ENCODE results near the gene PIGK.
"Not testable (repeated sequence)": the region's sequence is repeated elsewhere in the genome, so short reads cannot be mapped to it uniquely, and the experiment has no call there.

PIGK gene

DNA sequence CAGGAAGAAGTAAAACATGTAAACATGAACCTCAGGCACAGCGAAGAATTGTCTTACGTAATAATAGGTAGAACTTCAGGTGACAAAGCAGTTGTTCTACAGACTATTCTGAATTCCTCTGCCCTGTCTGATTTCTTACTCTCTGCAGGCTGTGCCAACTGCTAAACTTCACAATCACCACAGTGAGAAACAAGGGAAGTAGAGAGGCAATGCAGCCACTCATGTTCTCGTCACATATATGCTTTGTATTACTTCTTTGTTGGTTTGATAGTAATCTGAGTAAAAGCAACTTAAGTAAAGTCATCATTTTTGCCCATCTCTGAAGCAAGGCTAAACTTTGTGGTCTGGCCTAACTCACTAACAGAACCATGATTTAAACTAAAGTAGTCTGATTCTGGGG is 21.9 kb downstream of the PIGK start:
- no peaks in the 10 kb centered on the region for H3K36me3 ChIP-seq (ENCODE audit: insufficient read depth, low read length)
- no peak overlapping the region for H3K27ac ChIP-seq (ENCODE audit: low read depth, low read length, poor library complexity, severe bottlenecking)
- no peaks in the 10 kb centered on the region for H4K20me1 ChIP-seq (ENCODE audit: insufficient read depth, low read length)
- no peaks in the 10 kb centered on the region for H3K9me3 ChIP-seq (ENCODE audit: low read length)
- no peak overlapping the region for H3K9ac ChIP-seq (ENCODE audit: low read length)
- H3K27me3 ChIP-seq (ENCODE audit: insufficient read depth, low read length) = no peaks in the 10 kb centered on the region
- H3K4me1 ChIP-seq (ENCODE audit: insufficient read depth, low read length, severe bottlenecking) = no peaks in the 10 kb centered on the region
- no peaks in the 10 kb centered on the region for H3K79me2 ChIP-seq (ENCODE audit: insufficient read depth, low read length)
- no peak overlapping the region for H2AFZ ChIP-seq (ENCODE audit: low read length)
- H3K4me2 ChIP-seq (ENCODE audit: low read length) = no peak overlapping the region
- no peaks in the 10 kb centered on the region for H3K9me2 ChIP-seq (ENCODE audit: low read depth, low read length)
- H3K4me3 ChIP-seq (ENCODE audit: low read depth, low read length, poor library complexity, severe bottlenecking) = no peak overlapping the region
- no peak for TF ChIP-seq EZH2 (IDR thresholded peaks at IDR 0.05; ENCODE audit: borderline replicate concordance, low read length)
- TF ChIP-seq, protein P1, sequence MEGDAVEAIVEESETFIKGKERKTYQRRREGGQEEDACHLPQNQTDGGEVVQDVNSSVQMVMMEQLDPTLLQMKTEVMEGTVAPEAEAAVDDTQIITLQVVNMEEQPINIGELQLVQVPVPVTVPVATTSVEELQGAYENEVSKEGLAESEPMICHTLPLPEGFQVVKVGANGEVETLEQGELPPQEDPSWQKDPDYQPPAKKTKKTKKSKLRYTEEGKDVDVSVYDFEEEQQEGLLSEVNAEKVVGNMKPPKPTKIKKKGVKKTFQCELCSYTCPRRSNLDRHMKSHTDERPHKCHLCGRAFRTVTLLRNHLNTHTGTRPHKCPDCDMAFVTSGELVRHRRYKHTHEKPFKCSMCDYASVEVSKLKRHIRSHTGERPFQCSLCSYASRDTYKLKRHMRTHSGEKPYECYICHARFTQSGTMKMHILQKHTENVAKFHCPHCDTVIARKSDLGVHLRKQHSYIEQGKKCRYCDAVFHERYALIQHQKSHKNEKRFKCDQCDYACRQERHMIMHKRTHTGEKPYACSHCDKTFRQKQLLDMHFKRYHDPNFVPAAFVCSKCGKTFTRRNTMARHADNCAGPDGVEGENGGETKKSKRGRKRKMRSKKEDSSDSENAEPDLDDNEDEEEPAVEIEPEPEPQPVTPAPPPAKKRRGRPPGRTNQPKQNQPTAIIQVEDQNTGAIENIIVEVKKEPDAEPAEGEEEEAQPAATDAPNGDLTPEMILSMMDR (IDR thresholded peaks at IDR 0.05; ENCODE audit: low read length) = no peak
- no peaks in the 10 kb centered on the region for H3F3A ChIP-seq (ENCODE audit: insufficient read depth, low read length)

- Histone ChIP-seq H4K20me1 (ENCODE audit: insufficient read depth, low read length) (no peaks in the 10 kb centered on the region), H3K79me2 (ENCODE audit: insufficient read depth, low read length) (no peaks in the 10 kb centered on the region), H3K9ac (ENCODE audit: low read length) (no peak overlapping the region), H3K36me3 (ENCODE audit: insufficient read depth, low read length) (no peaks in the 10 kb centered on the region), H3K4me1 (ENCODE audit: insufficient read depth, low read length, severe bottlenecking) (no peaks in the 10 kb centered on the region), H3K9me2 (ENCODE audit: low read depth, low read length) (no peaks in the 10 kb centered on the region), H3F3A (ENCODE audit: insufficient read depth, low read length) (no peaks in the 10 kb centered on the region), H3K4me3 (ENCODE audit: low read depth, low read length, poor library complexity, severe bottlenecking) (no peak overlapping the region), H2AFZ (ENCODE audit: low read length) (no peak overlapping the region), H3K9me3 (ENCODE audit: low read length) (no peaks in the 10 kb centered on the region), H3K4me2 (ENCODE audit: low read length) (no peak overlapping the region), H3K27ac (ENCODE audit: low read depth, low read length, poor library complexity, severe bottlenecking) (no peak overlapping the region), H3K27me3 (ENCODE audit: insufficient read depth, low read length) (no peaks in the 10 kb centered on the region)
- TF ChIP-seq EZH2 (IDR thresholded peaks at IDR 0.05; ENCODE audit: borderline replicate concordance, low read length) = no peak
- TF ChIP-seq, protein P1 (IDR thresholded peaks at IDR 0.05; ENCODE audit: low read length) = no peak
Observed at GRCh38 chr1:77193951-77194350, 25.3 kb downstream of the PIGK start.

DNA sequence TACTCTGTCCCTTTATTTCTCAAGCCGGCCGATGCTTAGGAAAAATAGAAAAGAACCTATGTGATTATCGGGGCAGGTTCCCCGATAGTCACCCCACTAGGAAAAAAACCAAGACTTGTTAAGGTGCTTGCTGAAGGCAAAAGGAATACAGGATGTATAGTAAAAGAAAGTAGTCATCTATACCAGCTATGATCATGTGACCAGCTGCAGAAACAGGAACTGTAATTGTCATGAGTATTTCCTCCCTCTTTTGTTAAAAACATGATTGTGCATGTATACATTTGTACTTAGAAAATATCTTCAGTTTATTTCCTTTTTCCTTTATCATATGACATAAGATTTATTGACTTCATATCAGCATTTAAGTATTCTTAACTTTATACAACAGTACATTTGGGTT is 30.5 kb downstream of the PIGK start:
- H3K9me2 ChIP-seq (ENCODE audit: low read depth, low read length) = no peaks in the 10 kb centered on the region
- H3K79me2 ChIP-seq (ENCODE audit: insufficient read depth, low read length) = no peaks in the 10 kb centered on the region
- H3K27ac ChIP-seq (ENCODE audit: low read depth, low read length, poor library complexity, severe bottlenecking) = no peak overlapping the region
- H3K4me2 ChIP-seq (ENCODE audit: low read length) = no peak overlapping the region
- H3K9ac ChIP-seq (ENCODE audit: low read length) = no peak overlapping the region
- H2AFZ ChIP-seq (ENCODE audit: low read length) = no peak overlapping the region
- H3F3A ChIP-seq (ENCODE audit: insufficient read depth, low read length) = no peaks in the 10 kb centered on the region
- H3K27me3 ChIP-seq (ENCODE audit: insufficient read depth, low read length) = no peaks in the 10 kb centered on the region
- no peak overlapping the region for H3K4me3 ChIP-seq (ENCODE audit: low read depth, low read length, poor library complexity, severe bottlenecking)
- H3K9me3 ChIP-seq (ENCODE audit: low read length) = no peaks in the 10 kb centered on the region
- H3K4me1 ChIP-seq (ENCODE audit: insufficient read depth, low read length, severe bottlenecking) = no peaks in the 10 kb centered on the region
- no peaks in the 10 kb centered on the region for H3K36me3 ChIP-seq (ENCODE audit: insufficient read depth, low read length)
- TF ChIP-seq, protein P1 (IDR thresholded peaks at IDR 0.05; ENCODE audit: low read length) = no peak
- TF ChIP-seq EZH2 (IDR thresholded peaks at IDR 0.05; ENCODE audit: borderline replicate concordance, low read length) = no peak
- H4K20me1 ChIP-seq (ENCODE audit: insufficient read depth, low read length) = no peaks in the 10 kb centered on the region

DNA sequence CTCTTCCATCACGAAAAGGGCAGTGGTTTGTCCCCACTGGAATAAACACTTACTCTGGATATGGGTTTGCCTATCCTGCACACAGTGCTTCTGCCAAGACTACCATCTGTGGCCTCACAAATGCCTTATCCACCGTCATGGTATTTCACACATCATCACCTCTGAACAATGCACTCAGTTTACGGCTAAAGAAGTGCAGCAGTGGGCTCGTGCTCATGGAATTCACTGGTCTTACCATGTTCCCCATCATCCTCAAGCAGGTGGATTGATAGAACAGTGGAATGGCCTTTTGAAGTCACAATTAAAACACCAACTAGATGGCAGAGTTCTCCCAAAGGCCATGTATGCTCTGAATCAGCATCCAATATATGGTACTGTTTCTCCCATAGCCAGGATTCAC is 32.3 kb downstream of the PIGK start:
- not testable (repeated sequence) for H3K79me2 ChIP-seq (ENCODE audit: insufficient read depth, low read length)

More for the DNA sequence above, 32.3 kb downstream of the PIGK start:
- H3K4me2 ChIP-seq (ENCODE audit: low read length); H3K4me1 ChIP-seq (ENCODE audit: insufficient read depth, low read length, severe bottlenecking); H3K27ac ChIP-seq (ENCODE audit: low read depth, low read length, poor library complexity, severe bottlenecking); H3F3A ChIP-seq (ENCODE audit: insufficient read depth, low read length); H3K27me3 ChIP-seq (ENCODE audit: insufficient read depth, low read length); H2AFZ ChIP-seq (ENCODE audit: low read length); H3K9me2 ChIP-seq (ENCODE audit: low read depth, low read length); H4K20me1 ChIP-seq (ENCODE audit: insufficient read depth, low read length); H3K9me3 ChIP-seq (ENCODE audit: low read length); H3K9ac ChIP-seq (ENCODE audit: low read length); H3K36me3 ChIP-seq (ENCODE audit: insufficient read depth, low read length); H3K4me3 ChIP-seq (ENCODE audit: low read depth, low read length, poor library complexity, severe bottlenecking): not testable (repeated sequence)
